Epithelial cell of prostate (primary cell): ENCODE measurements around the gene GPRC5B.

Source experiments
- DNase-seq: peaks from one replicate; pipeline ENCODE4 v3.0.0-alpha.2; 2011; ENCODE audit warnings: low read depth, low spot score
- H3K27ac ChIP-seq: fragments of 450-650 bp; 2 replicates; pipeline ENCODE4 v1.5.1; 2017; ENCODE audit warnings: mild to moderate bottlenecking

GPRC5B gene

DNA sequence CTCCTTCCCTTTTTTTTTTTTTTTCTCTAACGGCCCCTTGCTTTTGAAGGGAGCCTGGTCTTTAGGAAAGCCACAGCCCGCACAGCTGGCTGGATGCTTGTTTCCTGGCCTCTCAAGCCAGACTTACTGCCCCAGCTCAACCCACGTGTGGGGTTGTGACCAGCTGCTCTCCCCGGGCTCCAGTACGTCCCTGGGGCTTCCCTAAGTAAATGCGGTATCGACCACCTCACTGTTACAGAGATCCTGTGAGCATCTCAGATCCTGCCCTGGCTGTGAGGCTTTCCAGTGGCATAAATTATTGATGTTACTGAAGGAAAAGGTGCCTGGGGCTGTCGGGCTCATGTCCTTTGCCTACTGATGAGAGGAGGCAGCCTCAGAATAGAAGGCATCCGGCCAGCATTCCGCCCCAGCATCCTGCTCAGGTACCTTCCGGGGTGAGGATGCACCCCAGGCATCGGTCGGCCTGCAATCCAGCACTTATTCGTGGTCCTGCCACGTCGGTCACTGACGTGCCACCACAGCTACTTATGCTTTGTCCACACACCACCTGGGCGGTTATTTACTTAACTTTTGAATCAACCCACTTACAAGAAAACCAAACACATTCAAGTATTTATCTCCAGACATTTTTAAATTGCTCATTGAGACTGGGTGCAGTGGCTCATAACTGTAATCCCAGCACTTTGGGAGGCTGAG is 9.6 kb downstream of the GPRC5B start:
- H3K27ac ChIP-seq, result no peak overlapping the region
- no peak for DNase-seq

DNA sequence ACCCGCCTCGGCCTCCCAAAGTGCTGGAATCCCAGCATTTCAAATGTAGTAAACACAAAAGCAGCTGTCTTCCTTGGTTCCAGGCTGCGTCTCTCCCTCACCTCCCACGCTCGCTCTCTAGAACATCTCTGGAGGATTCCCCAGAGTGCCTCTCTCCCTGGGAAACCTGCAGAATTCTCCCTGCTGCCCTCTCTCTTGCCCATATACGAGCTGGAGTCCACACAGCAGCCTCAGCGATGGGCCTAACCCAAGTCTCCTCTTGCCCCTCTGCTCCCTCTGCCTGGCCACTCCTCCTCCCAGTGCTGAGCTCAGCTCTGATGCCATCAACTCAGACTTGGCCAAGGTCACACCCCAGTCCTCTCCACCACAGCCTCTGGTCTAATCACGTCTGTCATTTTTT is 10.6 kb downstream of the GPRC5B start:
- DNase-seq, result no peak
- H3K27ac ChIP-seq, result no peak overlapping the region

DNA sequence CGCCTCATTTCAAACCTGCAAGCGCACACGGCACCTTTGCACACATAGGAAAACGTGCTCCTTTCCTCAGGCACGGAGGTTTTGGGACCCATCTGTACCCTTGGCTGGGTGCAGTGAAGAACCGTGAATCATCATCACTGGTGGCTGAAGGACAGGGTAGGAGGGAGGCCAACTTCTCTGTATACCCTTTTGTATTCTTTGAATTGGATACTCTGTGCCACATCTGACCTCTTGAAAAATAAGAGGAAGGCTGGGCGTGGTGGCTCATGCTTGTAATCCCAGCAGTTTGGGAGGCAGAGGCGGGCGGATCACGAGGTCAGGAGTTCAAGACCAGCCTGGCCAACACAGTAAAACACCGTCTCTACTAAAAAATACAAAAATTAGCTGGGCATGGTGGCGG is 11.7 kb downstream of the GPRC5B start:
- no peak overlapping the region for H3K27ac ChIP-seq
- no peak for DNase-seq

DNA sequence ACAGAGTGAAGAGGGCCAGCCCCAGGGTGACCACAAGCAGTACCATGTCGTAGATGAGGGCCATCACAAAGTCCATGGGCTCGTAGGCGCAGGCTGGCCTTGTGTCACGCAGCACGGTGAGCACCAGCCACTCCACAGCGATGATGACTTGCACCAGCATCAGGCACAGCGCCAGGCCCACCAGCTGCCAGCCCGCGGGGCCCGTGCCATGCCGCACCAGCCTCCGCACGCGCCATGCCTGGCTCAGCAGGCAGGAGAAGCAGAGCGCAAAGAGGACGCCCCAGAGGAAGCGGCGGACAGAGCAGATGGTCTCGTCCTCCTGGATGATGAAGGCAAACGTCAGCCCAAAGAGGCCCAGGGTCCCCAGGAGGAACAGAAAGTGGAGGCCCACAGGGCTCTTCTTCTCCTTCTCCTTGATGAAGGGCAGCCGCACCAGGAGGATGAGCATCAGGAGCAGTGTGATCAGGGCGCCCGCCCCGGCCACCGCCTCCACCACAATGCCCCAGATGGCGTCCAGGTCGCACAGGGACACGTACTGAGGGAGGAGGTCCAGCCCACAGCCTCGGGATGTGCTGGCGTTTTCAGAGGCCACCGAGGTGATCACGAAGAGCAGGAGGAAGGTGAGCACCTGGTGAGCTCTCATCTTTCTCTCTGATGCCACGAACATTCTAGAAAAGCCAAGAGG is 12.3 kb downstream of the GPRC5B start:
- H3K27ac ChIP-seq, result no peak overlapping the region
- no peak for DNase-seq

DNA sequence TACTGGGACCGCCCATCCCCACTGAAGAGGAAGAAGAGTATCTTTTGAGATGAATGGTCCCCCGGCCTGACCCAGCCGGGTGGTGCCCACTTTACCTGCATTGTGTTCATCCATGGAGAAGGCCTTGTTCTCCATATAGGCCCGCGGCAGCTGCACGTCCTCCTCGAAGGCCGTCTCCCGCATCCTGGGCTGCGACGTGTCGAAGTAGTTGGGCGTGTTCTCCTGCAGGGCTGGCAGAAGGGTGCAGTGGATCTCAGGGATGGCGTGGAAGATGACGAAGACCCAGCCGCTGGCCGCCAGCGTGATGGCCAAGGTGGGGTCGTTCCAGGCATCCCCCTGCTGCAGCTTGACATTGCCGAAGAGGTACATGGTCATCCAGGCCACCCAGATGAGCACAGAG is 12.9 kb downstream of the GPRC5B start:
- no peak for DNase-seq
- H3K27ac ChIP-seq, result no peak overlapping the region

DNA sequence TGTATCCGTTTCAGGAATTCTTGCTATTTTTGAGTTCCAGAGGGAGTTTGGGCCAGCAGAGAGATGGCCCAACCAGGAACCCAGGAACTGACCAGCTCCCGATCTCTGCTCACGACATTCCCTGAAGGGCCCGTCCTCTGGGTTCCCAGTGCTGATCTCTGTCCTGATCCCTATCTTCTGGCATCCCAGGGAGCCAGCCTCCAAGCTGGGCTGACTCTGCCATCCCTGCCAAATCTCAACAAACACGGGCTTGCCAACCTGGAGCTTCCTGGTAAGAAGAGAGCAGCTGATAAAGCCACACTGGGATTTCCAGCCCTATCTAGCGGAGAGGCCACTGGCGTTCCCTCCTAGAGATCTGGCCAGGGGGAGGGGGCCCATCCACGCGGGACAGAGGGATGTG is 16.2 kb downstream of the GPRC5B start:
- H3K27ac ChIP-seq, result no peak overlapping the region
- DNase-seq, result no peak

DNA sequence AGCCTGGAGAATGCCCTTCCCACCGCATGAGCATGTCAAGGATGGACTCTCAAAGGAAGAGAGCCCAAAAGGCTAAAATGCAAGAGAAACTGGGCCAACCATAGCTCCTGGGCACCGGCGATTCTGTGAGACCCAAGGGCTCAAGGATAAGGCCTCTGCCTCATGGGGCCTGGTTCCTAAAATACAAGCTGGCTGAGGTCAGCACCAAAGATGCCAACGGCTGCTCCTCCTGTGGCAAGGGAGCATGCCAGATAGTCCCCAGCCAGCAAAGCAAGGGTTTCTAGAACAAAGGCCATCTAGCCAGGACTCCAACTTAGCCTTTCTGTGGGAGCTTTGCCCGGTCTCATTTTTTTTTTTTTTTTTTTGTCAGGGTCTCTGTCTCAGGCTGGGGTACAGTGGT is 20.1 kb downstream of the GPRC5B start:
- H3K27ac ChIP-seq, result no peak overlapping the region
- DNase-seq, result no peak

DNA sequence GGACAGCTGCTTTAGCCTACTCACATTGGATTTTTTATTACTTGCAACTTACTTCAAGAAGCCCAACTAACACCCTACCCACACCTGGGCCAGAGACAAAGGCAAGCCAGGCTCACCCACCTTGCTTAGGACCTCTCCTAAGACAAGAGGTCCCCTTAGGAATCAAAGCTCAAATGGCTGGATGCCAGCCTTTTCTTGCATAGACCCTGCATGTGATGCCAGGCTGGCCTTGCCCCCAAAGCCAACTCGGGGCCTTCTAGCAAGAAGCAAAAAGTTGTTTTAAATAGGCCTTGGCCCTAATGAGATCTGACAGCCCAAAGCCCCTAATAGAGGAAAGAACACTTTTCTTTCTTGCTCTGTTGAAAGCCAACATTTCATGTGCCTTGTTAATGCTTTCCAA is 20.7 kb downstream of the GPRC5B start:
- no peak for DNase-seq

DNA sequence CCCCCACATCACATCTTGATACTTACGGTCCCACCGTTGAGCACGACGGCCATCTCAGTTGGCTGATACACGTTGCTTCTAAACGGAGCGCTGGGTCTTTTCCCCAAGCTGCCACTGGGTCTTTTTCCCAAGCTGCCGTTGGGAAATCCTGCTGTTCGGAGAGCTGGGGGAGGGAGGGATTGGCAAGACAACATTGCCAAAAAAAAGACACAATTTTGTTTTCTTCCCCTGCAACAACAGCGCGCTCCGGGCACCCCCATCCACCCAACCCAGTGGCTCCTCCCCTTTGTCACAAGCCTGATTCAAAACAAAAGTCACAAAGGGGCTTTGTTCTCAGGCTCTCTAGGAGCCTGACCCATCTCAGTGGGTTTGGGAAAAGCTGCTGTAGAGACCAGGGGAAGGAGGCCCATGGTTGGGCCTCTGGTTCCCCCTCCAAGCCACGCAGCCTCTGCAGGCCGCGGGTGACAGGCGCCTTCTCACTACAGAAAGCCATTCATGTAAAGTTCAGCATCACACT is 22.8 kb downstream of the GPRC5B start:
- DNase-seq, result no peak
- no peak overlapping the region for H3K27ac ChIP-seq

More for the DNA sequence above, 20.7 kb downstream of the GPRC5B start:
- H3K27ac ChIP-seq, result no peak overlapping the region

DNA sequence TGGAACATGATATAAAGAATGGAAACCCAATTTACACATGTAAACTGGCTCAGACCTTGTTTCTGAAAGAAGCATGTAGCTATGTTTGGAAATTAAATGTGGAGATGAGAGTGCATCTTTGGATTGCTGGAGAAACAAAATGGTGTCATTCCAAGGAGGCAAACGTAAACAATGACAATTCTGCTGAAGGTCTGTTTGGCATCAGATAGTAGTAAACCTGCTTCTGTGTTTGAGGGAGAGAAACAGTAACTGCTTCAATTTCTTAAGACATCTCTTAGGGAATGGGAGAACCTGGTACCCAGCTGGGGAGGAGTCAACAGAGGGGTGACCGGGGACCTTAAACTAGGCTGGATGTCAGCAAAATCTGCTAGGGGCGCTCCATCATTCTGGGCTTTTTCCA is 23.5 kb downstream of the GPRC5B start:
- no peak overlapping the region for H3K27ac ChIP-seq
- no peak for DNase-seq

DNA sequence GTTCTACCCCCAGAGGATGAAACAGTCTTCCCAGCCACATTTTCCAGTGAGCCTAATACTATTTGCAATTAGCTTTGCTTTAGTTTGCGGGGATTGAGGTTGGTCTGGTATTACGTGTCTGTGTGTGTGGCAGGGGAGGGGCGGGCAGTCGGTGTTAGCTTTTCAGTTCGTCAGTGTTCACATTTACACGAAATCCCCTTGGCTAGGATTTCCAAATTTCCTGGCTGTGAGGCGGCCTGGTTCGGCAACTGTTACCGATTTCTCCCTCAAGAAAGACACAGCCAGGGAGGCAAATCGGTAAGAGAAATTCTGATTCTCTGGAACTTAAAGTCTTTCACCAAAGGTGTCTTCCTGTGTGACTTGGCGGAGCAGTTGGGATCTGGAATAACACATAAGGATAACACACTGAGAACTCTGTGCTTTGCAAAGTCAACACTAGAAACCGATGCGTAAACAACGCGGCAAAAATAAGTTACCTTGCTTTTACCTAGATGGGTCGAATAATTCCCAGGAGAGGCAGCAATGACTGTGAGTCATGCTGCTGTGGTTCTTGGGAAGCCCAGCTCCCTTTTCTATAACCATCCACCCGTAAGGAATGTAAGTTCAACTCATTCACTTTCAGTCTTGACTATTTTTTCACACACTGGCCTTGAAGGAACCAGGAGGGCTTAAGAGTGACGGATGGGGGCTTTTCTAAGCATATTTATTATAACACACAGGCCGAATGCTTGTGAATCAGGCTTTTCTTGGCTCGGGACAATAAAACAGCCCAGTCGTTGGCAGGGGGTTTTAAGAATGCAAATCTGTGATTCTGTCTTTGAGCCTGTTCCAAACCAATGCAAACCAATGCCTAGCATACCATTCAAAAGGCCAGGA is 24.2 kb downstream of the GPRC5B start:
- peak; percentile 33 for DNase-seq
- peak overlapping the region; percentile 29 for H3K27ac ChIP-seq

DNA sequence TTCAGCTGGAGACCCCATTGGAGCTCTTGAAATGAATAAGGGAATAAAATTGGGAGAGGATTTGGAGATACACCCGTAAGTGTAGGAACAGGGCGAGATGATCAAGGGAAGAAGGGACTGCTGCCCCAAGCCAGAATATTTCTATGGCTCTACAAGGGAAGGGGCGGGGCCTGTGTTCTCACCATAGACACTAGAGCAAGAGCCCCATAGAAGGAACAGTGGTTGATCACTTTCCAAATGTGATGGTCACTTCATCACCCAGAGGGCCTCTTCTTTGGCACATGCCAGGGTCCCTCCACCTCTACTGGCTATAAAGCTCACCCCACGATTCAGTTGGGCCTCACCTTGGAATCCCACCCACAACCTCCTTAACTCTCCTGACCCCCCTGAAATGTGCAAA is 25.0 kb downstream of the GPRC5B start:
- no peak overlapping the region for H3K27ac ChIP-seq
- DNase-seq, result no peak

DNA sequence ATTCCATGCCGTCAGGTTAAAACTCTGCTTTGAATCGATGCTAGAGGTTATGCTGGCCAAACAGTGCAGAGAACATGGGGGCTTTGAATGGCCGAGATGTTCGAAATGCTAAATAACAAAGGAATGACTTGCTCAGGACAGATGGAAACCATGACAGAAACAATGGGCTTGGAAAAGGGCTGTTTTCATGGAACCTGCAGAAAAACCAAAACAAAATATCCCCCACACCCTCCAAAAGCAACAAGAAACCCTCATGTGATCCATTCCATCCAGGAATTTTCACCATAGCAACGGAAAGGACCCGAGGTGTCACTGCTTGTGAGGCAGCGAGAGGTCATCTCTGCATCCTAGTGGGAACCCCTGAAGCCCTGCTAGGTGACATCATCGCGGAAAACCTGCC is 25.5 kb downstream of the GPRC5B start:
- no peak for DNase-seq
- no peak overlapping the region for H3K27ac ChIP-seq

DNA sequence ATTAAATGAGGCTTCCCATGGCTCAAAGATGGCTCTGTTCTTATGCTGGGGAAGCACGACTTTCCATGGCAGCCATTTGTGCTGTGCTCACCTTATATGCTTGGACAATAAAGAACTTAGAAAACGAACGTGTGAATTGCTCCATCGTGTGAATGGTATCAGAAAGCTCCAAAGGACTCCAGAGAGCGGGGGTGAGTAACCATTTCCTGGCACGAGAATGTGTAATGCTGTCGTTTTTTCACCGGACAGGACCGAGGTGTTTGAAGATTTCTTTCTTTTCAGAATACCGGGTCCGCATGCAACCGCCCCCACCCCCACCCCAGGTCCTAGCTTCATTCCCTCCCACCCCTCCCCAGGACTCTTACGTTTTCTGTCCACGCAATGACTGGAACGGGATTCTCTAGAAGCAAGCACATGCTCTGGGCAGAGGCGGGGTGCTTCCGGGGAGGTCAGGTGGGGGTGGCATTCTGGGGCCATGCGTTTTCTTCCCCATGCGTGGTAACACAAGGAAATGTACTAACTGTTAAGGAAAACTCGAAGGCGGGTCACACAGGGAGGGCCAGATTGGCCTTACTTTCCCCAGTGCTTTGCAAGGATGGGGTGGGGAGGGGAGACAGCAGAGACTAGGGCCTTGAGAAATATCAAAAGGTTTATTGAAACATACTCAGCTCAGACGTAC is 26.2 kb downstream of the GPRC5B start:
- DNase-seq, result no peak
- H3K27ac ChIP-seq, result no peak overlapping the region

DNA sequence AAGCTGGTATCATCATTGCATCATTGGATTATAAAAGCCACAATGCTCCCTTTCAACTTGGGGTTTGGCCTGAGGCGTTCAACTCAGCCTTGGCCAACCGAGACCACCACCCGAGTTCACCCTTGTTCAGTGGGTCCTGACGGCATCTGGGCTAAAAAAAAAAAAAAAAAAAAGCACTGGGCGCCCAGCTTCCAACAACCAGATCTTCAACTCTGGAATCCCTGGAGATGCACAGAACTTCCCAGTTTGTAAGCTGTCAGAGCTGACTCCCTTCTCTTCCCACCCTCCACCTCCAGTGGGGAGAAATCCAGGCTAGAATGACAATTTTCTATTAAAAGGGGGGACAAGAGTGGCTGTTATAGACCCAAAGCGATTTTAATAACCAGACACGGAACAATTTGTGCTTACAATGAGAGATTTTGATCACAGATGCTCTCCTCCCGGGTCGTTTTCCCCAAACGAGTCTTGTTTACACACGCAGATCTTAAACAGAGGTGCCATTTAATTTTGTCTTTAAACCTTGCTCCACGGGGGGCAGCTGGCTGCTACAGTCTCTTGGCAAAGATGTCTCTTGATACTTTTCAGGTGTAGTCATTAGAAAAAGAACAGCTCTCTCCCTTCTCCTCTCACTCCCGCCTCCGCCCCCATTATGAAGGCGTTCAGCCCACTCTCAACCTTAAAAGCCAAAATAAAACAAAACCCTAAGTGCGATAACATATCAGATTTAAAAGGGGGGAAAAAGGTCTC is 26.9 kb downstream of the GPRC5B start:
- no peak overlapping the region for H3K27ac ChIP-seq
- DNase-seq, result no peak

DNA sequence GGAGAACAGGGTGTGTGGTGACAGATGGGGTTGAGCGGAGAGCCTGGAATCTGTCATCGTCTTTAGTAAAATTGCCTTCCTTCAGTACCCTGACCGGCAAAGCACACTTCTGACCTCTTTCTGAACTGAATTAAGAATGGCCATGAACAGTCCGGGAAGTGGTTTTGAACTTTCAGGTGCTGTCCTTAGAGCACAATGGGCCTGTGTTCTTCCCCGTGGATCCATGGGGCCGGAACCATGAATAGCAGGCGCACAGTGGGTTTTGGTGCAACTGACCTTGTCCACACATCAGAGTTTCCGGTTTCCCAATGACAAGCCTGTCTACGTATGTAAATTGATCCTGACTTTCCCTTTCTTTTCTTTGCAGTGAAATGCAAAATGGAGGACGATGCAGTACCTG is 28.5 kb downstream of the GPRC5B start:
- H3K27ac ChIP-seq, result no peak overlapping the region
- DNase-seq, result no peak

DNA sequence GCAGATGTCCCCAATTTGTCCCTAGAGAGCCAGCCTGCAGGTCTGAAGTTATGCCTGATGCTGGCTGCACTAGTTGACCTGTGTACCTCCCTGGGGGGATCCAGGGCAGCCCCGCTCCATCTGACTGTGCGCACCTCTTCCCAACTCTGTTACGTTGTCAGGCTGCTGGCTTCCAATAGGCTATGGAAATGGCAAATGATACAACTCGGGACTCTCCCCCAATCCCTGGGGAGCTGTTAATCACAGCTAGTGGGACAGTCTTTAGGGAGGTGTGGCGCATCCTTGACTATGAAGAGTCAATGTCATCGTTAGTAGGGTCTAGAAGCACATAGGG is 30.1 kb downstream of the GPRC5B start:
- H3K27ac ChIP-seq, result no peak overlapping the region
- no peak for DNase-seq

DNA sequence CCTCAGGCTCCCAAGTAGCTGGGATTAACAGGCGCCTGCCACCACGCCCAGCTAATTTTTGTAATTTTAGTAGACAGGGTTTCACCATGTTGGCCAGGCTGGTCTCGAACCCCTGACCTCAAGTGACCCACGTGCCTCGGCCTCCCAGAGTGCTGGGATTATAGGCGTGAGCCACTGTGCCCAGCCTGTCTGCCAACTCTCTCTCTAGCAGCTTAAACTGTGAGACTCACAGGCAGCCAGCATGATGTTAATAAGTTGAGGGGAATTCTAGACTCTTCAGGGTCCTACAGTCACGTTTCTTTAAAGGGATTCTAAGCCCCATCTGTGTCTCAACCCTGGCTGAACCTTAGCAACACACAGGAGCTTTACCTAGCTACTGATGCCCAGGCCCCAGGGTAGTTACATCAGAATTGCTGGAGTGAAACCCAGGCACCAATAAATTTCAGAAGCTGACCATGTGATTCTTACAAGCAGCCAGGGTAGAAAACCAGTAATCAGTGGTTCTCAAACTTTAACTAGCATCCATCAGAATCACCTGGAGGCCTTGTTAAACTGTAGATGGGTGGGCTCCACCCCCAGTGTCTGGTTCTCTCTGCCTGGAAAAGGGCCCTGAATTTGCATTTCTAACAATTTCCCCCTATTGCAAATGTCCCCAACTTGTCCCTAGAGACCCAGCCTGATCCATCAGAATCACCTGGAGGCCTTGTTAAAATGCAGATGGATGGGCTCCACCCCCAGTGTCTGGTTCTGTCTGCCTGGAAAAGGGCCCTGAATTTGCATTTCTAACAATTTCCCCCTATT is 30.7 kb downstream of the GPRC5B start:
- no peak overlapping the region for H3K27ac ChIP-seq
- DNase-seq, result no peak

DNA sequence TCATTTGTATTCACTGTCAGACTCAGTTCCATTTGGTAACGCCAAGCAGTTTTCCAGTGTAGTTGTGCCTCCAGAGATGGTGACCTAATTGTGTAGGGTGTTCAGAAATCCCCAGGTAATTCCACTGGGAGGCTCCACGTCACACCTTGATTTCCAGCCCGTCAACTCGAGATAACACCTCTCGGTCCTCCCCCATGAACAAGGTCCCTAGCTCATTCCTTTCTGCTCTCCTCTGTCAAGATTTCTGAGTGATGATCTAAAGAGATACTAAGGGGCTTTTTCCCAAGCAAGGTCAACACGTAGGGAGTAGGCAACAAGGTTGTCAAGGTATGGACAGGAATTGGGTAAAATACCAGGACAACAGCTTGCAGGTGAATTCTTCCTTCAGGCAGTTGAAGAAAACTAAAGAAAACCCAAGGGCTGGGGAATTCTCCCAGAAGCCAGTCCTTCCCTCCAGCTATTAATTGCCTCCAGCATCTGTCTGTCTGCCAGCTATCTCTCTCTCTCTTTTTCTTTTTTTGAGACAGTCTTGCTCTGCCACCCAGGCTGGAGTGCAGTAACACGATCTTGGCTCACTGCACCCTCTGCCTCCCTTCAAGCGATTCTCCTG is 31.4 kb downstream of the GPRC5B start:
- DNase-seq, result no peak

More for the DNA sequence above, 31.4 kb downstream of the GPRC5B start:
- H3K27ac ChIP-seq, result no peak overlapping the region
